ENCODE measurements around the gene LILRB5.
"Not testable (repeated sequence)": the region's sequence is repeated elsewhere in the genome, so short reads cannot be mapped to it uniquely, and the experiment has no call there.

DNA sequence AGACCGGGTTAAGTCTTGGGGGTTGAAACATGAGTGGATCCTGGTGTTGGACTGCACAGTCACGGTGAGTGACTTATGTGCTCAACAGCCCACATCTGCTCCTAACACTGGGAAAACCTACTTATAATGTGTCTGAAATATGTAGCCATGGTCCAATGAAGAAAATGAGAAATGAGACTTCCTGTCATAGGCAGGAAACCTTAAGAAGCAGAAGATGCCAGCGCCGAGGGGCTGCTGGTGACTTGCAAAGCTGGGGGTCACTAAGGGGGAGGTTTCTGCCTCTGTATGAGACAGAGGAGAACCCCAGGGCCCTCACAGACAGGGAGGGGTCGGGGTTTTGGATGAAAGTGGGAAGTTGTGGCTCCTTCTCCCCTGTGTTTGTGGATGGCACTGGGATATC is 15.1 kb upstream of the LILRB5 start:
- TF ChIP-seq, protein P1, sequence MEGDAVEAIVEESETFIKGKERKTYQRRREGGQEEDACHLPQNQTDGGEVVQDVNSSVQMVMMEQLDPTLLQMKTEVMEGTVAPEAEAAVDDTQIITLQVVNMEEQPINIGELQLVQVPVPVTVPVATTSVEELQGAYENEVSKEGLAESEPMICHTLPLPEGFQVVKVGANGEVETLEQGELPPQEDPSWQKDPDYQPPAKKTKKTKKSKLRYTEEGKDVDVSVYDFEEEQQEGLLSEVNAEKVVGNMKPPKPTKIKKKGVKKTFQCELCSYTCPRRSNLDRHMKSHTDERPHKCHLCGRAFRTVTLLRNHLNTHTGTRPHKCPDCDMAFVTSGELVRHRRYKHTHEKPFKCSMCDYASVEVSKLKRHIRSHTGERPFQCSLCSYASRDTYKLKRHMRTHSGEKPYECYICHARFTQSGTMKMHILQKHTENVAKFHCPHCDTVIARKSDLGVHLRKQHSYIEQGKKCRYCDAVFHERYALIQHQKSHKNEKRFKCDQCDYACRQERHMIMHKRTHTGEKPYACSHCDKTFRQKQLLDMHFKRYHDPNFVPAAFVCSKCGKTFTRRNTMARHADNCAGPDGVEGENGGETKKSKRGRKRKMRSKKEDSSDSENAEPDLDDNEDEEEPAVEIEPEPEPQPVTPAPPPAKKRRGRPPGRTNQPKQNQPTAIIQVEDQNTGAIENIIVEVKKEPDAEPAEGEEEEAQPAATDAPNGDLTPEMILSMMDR (IDR thresholded peaks at IDR 0.05 in 2 of 3, conservative IDR thresholded peaks at IDR 0.05 in 1 of 3; ENCODE audit: insufficient read depth in 2 of 3, low read depth in 1 of 3, low read length in 3 of 3): not testable (repeated sequence)
- TF ChIP-seq, protein P2, sequence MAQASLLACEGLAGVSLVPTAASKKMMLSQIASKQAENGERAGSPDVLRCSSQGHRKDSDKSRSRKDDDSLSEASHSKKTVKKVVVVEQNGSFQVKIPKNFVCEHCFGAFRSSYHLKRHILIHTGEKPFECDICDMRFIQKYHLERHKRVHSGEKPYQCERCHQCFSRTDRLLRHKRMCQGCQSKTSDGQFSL (CRISPR knock-in tag; IDR thresholded peaks at IDR 0.05): not testable (repeated sequence)
- TF ChIP-seq, protein P2 (tag; IDR thresholded peaks at IDR 0.05): not testable (repeated sequence)
- not testable (repeated sequence) for TF ChIP-seq ESRRA (IDR thresholded peaks at IDR 0.05; ENCODE audit: borderline replicate concordance, low read depth); NR1H2 (CRISPR knock-in tag; IDR thresholded peaks at IDR 0.05); HNRNPUL1 (IDR thresholded peaks at IDR 0.05; ENCODE audit: low read length); MTA2 (IDR thresholded peaks at IDR 0.05; ENCODE audit: low read depth); IRF2 (CRISPR knock-in tag; IDR thresholded peaks at IDR 0.05)
